ENCODE results near the gene PPP1R3C.

PPP1R3C gene

GRCh38 chr10:91621483-91622113 is 11.3 kb downstream of the PPP1R3C start:
- DNase-seq (ENCODE audit: extremely low read depth, low read depth), result no peak
- TF ChIP-seq CTCF (IDR thresholded peaks at IDR 0.05; ENCODE audit: low read depth, low read length, missing control alignments), result no peak
- H3K4me3 ChIP-seq (replicated peaks; ENCODE audit: low read depth, low read length), result no peak overlapping the region

GRCh38 chr10:91617072-91617609 is 15.7 kb downstream of the PPP1R3C start:
- H3K4me3 ChIP-seq (replicated peaks; ENCODE audit: low read depth, low read length), result no peak overlapping the region
- no peak for DNase-seq (ENCODE audit: extremely low read depth, low read depth)
- TF ChIP-seq CTCF (IDR thresholded peaks at IDR 0.05; ENCODE audit: low read depth, low read length, missing control alignments), result no peak

GRCh38 chr10:91616137-91616536 is 16.7 kb downstream of the PPP1R3C start:
- no peak for DNase-seq (ENCODE audit: extremely low read depth, low read depth)
- TF ChIP-seq CTCF (IDR thresholded peaks at IDR 0.05; ENCODE audit: low read depth, low read length, missing control alignments), result no peak
- no peak overlapping the region for H3K4me3 ChIP-seq (replicated peaks; ENCODE audit: low read depth, low read length)

GRCh38 chr10:91614225-91614624 is 18.6 kb downstream of the PPP1R3C start:
- DNase-seq (ENCODE audit: extremely low read depth, low read depth), result peak; percentile 95

GRCh38 chr10:91613411-91614187 is 19.3 kb downstream of the PPP1R3C start:
- peak; percentile 98 for DNase-seq (ENCODE audit: extremely low read depth, low read depth)
- no peak overlapping the region for H3K4me3 ChIP-seq (replicated peaks; ENCODE audit: low read depth, low read length)
- no peak for TF ChIP-seq CTCF (IDR thresholded peaks at IDR 0.05; ENCODE audit: low read depth, low read length, missing control alignments)

More at GRCh38 chr10:91614225-91614624, 18.6 kb downstream of the PPP1R3C start:
- no peak for TF ChIP-seq CTCF (IDR thresholded peaks at IDR 0.05; ENCODE audit: low read depth, low read length, missing control alignments)
- no peak overlapping the region for H3K4me3 ChIP-seq (replicated peaks; ENCODE audit: low read depth, low read length)

- DNase-seq (ENCODE audit: extremely low read depth, low read depth), result no peak
- TF ChIP-seq CTCF (IDR thresholded peaks at IDR 0.05; ENCODE audit: low read depth, low read length, missing control alignments), result no peak
- H3K4me3 ChIP-seq (replicated peaks; ENCODE audit: low read depth, low read length), result no peak overlapping the region
Observed at GRCh38 chr10:91610919-91611318, 22.0 kb downstream of the PPP1R3C start.

All from HFF-Myc (cell line).